Measurements from ENCODE around the gene LPP.

Gene LPP

DNA sequence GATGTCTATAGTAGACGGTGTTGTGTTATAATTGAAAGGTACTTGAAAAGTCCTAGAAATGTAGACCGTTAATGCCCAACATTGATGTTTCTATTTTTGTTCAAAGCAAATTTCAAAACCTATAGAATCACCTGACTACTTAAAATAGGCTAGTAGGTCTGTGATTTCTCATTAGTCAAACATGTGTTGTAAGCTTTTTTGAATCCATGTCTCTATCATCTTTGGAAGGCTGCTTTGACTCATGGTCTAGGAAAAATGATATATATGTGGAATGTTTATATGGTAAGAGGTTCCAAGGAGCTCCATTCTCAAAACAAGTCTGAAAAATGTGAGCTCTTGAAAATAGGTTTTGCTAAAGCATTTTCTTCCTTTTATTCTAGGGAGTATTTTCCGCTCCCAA lies 375.3 kb downstream of the LPP start:
- peak; percentile 75 for DNase-seq

DNA sequence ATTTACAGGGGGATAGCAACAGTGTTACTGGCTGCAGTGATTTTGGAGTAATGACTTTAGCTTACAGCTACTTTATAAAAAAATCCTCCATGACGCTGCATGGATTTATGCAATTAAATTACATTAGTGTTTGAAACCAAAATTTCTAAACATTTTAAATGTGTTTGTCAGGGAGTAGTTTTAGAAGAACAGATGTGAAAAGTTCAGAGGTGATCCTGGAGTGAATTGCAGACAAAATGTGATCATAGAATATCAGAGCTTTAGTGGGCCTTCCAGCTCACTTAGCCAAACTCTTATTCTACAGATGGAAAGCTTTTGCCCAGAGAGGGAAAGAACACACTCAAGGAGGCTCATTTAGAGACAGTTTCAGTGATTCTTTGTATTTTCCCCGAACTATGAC lies 376.3 kb downstream of the LPP start:
- no peak for DNase-seq

DNA sequence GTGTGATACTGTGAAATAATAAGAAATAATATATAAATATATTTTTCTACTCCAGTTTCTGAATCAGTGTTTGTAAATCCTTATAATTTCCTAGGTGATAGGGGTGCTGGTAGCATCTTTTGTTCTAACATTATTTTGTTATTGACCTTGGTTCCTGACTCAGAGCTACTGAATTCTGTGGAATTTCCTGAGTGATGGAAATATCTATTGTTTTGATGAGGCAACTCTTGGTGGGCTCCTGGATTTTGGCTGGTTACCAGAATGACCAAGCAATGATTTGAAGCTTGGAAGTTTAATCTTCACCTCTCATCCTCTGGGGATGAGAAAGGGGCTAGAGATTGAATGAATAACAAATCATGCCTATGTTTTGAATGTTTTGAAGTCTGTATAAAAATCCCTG lies 377.3 kb downstream of the LPP start:
- peak; percentile 86 for DNase-seq

GRCh38 chr3:188533172-188533571 lies 379.2 kb downstream of the LPP start:
- no peak for DNase-seq

DNA sequence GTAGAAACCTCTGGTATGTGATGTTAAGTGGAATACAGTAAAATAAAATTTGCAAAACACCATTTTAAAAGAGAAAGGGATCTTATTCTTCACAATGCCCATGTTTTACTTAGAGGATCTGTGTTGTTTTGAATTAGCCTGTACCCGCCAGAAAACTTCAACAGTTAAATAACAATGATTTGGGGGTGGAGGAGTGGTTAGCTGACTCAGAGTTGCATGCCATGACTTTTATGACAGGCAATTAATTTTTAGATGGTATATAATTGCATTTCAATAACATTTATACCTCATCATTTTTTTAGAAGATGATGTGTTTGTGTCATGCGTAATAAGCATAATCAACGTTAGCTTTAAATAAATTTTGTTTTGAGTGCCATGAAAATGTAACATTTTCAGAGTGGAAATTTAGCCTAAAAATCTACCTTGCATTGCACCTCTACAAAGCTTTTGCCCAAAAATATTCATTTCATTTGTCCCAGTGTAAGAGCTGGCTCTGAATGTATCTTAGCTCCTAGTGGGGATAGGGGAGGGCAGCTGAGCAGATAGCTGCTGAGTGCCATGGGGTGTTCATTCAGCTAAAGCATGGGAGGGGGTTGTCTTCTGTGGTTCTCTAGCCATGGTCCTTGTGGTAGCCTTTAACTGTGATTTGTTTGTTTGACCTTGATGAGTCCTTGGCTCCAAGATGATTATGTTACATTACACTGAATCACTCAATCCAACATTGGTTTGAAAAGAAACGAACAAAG lies 379.8 kb downstream of the LPP start:
- no peak for DNase-seq

GRCh38 chr3:188534633-188535032 lies 380.7 kb downstream of the LPP start:
- DNase-seq: peak; percentile 66

- DNase-seq: no peak
Measured at GRCh38 chr3:188537606-188538005, 383.6 kb downstream of the LPP start.

DNA sequence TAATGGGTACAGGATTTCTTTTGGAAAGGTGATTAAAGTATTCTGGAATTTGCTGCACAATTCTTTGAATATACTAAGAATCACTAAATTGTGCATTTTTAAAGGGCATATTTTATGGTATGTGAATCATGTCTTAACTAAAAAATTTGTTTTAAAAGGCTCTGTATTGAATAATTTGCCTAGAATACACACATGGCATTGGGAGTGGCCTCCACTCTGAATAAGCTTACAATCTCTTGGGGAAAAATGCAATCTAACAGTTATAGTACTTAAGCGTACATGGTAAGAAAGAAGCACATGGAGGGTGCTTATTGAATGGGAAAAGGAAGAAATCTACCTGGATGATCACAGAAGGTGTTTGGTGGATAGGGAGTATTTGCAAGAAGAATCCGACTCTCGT lies 385.1 kb downstream of the LPP start:
- no peak for DNase-seq

DNA sequence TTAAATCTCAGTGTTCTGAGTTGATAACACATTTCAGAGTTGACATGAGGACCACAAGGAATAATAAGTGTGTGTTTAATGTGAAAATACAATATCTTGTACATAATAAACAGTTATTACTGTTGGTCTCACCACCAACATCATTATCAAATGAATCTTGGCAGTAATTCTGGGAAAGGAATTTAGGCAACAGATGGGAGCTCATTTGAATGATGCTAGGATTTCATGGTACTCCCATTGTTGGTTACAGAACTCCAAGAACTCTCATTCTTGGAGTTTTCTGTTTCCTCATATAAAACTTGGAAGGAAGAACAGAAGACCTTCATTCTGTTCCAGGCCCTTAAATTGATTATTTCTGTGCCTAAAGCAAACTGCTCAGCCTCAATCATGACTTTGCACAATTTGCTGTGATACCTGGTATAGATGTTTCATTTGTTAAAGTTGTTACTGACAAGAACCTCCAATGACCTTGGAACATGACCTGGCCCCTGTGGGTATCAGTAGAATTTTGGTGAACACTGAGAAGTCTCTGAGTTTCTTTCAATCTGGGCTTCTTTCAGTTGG lies 385.8 kb downstream of the LPP start:
- no peak for DNase-seq

GRCh38 chr3:188542196-188542595 lies 388.2 kb downstream of the LPP start:
- DNase-seq: no peak

DNA sequence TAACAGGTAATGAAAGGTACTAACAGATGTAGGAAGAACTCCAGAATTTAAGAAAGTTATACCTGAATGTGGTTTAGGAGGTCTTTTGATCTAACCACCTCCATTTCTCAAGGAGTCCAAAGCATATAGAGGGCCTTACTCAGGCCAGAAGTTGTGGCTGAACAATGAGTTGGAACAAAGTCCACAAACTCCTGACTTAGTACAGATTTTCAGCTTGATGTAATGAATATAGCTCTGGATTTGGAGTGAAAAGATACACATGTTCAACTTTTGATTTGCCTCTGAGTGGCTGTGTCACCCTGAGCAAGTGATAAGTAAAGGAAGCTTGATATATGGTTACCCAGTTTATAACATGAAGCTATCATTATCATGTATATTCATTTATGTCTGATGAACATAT lies 390.1 kb downstream of the LPP start:
- no peak for DNase-seq

- peak; percentile 67 for DNase-seq
Measured at GRCh38 chr3:188546835-188547670, 393.1 kb downstream of the LPP start.

- DNase-seq: no peak
Measured at GRCh38 chr3:188553569-188553968, 399.6 kb downstream of the LPP start.

GRCh38 chr3:188554404-188554803 lies 400.4 kb downstream of the LPP start:
- peak; percentile 48 for DNase-seq

GRCh38 chr3:188557235-188557634 lies 403.3 kb downstream of the LPP start:
- DNase-seq: no peak

DNA sequence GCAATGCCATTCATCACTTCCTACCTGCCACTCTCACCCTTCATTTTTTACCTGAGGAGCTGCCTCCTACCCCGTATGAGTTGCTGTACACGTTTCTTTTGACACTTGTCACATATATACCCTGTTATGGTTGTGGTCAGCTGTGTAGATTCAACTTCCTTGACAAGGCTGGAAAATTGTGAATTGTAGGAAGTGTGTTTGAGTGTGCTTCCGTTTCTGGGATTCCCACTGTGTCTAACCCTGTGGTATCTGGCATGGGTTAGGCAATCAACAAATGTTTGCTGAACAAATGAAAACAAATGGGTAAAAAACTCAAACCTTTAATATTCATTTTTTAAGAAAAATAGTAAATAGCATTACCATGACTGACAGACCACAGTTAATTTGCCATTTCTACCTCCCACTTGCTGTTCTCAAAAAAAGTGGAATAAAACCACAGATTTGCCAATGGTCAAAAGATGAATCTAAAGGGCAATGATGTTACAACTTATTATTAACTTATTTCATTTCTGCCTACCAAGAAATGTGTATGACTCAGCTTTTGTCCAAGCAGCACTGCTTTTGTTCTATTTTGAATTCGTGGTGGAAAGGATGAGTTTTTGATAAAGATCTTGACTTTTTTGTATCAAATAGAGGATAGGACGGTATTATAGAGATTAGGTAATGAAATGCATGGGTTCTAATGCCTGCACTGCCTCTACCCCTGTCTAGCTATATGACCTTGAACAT lies 404.6 kb downstream of the LPP start:
- peak; percentile 48 for DNase-seq

- DNase-seq: peak; percentile 73
Measured at GRCh38 chr3:188559072-188559429, 405.1 kb downstream of the LPP start.

DNA sequence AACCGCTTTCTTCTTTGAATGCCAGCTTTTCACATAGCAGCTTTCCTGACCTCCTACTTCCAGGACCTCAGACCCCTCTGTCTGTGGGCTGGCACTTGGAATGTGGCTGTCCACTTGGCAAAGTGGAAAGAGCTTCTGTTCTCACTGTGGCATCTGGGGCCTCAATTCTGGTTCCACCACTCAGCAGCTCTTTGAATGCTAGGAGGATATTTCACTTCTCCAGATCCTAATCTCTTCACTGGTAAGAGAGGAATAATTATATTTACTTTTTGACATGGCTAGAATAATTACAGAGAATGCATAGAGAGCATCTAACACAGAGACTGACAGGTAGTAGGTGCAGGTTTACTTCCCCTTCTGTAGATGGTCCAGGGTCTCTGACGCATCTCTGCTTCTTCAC lies 405.9 kb downstream of the LPP start:
- DNase-seq: no peak

DNA sequence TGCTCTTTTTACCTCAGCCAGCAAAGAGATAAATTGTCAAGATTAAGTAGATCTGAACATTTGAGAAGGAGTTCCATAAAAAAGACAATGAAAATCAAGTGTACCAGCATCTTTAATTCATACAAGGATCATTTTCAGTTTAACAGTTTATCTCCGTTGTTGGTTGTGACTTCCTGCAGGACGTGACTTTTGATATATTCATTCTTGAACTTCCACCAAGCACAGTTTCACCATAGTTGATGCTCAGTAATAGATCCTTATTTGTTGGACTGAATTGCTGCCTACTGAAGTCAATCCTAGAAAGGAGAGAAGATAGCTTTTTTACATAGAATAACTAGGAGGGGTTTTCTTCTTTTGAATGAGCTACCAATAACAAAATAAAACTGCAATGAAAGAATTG lies 408.2 kb downstream of the LPP start:
- no peak for DNase-seq

- peak; percentile 65 for DNase-seq
Measured at GRCh38 chr3:188567478-188568195, 413.7 kb downstream of the LPP start.

DNA sequence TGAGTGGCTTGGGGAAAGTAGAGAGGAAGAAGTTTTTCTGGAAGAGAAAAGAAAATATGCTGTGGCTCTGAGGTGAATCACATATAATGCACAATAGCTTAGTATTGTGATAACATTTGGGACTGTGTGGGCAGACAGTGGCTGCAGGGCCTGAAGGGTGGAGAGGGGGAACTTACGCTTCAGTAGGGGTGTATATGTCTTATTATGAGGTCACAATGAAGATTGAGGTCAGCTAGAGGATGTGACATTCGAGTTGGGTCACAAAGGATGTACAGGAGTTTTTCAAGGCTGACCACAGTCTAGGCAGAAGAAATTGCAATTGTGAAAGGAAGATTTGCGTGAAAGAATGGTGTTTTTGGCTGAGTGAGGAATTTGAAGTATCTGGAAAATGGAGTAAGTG lies 414.8 kb downstream of the LPP start:
- no peak for DNase-seq

DNA sequence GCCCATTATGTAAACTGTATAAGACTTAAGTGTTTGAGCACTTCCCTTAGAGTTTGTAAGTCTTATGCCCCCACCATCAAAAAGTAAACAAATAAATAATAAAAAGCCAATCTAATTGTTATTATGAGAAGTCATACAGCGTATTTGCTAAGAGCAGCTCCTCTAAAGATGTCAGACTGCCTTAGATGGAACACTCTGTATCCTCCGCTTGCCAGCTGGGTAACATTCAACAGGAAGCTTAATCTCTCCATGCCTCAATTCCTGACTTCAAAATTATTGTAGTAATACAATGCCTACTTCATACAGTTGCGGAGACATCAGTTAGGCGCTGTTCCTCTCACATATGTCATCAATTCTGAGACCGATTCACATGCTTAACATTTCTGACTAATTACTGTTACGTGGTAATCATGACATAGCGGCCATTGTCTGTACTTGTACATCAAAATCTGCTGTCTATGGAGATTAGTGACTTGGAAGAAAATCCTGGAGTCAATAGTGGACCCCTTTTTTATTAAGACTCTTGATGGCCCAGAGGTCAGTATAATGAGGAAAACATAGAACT lies 417.7 kb downstream of the LPP start:
- DNase-seq: peak; percentile 73
